Muscle of leg (tissue), 11 donors: ENCODE measurements around the gene HSF4. TPM values are rescaled to one million over a fixed set of nuclear protein-coding genes. Genes with fewer than 3 reads are reported as not detected.

Source experiments
- DNase-seq: peaks from one replicate; pipeline ENCODE4 v3.0.0; 2013
- H3K27ac ChIP-seq: one replicate; pipeline ENCODE4 v1.5.1; 2013; ENCODE audit warnings: mild to moderate bottlenecking, low read length, control low read depth
- H3K27me3 ChIP-seq: one replicate; pipeline ENCODE4 v1.6.1; 2013; ENCODE audit warnings: low read length; ENCODE audit not compliant: control insufficient read depth, insufficient read depth
- H3K36me3 ChIP-seq: one replicate; pipeline ENCODE4 v1.6.1; 2013; ENCODE audit warnings: low read length; ENCODE audit not compliant: control insufficient read depth, insufficient read depth
- H3K4me1 ChIP-seq: one replicate; pipeline ENCODE4 v1.6.1; 2013; ENCODE audit warnings: low read length; ENCODE audit not compliant: control insufficient read depth, insufficient read depth
- H3K4me3 ChIP-seq: one replicate; pipeline ENCODE4 v1.5.1; 2013; ENCODE audit warnings: low read length, control low read depth
- H3K9me3 ChIP-seq: replicated peaks from 2 replicates; pipeline ENCODE4 v1.6.1; 2013; ENCODE audit warnings: low read depth, low read length; ENCODE audit not compliant: control insufficient read depth
- WGBS: methylation state at CpG from one replicate; pipeline ENCODE4 v1.1.5; 2013; ENCODE audit warnings: missing lambda C conversion rate; ENCODE audit not compliant: insufficient coverage; 5-methylcytosine and 5-hydroxymethylcytosine counted together
- polyA plus RNA-seq, 8 donors: library from polyadenylated mRNA; unstranded; fragments of 120-200 nt; gene quantifications; one replicate each; pipeline versions ENCODE4 v1.2.1 to v1.2.3, GENCODE V29; 2013; ENCODE audit warnings: inconsistent platforms in 1 of 8, low replicate concordance in 1 of 8; ENCODE audit not compliant: insufficient read length in 8 of 8, insufficient read depth in 1 of 8
- total RNA-seq: library from RNA; stranded (reverse); fragments of 120-200 nt; gene quantifications from one replicate; pipeline ENCODE4 v1.2.4, GENCODE V29; 2013

Gene HSF4
- total and polyA plus RNA-seq, 9 donors, result 2.1 to 4.7 (median 3.5) TPM

- H3K27ac ChIP-seq, result peak within 1 kb of the TSS; percentile 38
- DNase-seq, result peak; percentile 97
- H3K36me3 ChIP-seq, result peaks cover 39% of the 10 kb centered on the region
- H3K4me1 ChIP-seq, result peaks cover 61% of the 10 kb centered on the region
- WGBS, result under 1% methylated on average over 54 of the region's 54 CpGs
- H3K27me3 ChIP-seq, result no peaks in the 10 kb centered on the region
- H3K4me3 ChIP-seq, result peak within 1 kb of the TSS; percentile 95
- H3K9me3 ChIP-seq, result no peaks in the 10 kb centered on the region
These were observed 27.6 kb downstream of the HSF4 start, which contains the start of gene E2F4 for GRCh38 chr16:67191995-67192681. Gene E2F4 (plus strand): TSS chr16:67192155. CDS start chr16:67192228, 73 bp downstream.

GRCh38 chr16:67192781-67193361 lies 28.3 kb downstream of the HSF4 start:
- DNase-seq, result no peak
- Histone ChIP-seq H3K4me1 (peaks cover 56% of the 10 kb centered on the region), H3K4me3 (peak overlapping the region; percentile 95), H3K27me3 (no peaks in the 10 kb centered on the region), H3K27ac (no peak overlapping the region), H3K9me3 (no peaks in the 10 kb centered on the region), H3K36me3 (peaks cover 46% of the 10 kb centered on the region)
- WGBS, result 31% methylated on average over 13 of the region's 17 CpGs

- H3K36me3 ChIP-seq, result peaks cover 53% of the 10 kb centered on the region
- H3K4me1 ChIP-seq, result peaks cover 56% of the 10 kb centered on the region
- DNase-seq, result no peak
- H3K27me3 ChIP-seq, result no peaks in the 10 kb centered on the region
- no peak overlapping the region for H3K4me3 ChIP-seq
- no peak overlapping the region for H3K27ac ChIP-seq
- H3K9me3 ChIP-seq, result no peaks in the 10 kb centered on the region
These were observed 29.0 kb downstream of the HSF4 start for GRCh38 chr16:67193536-67193935.

GRCh38 chr16:67194260-67194659 lies 29.7 kb downstream of the HSF4 start:
- 75% methylated on average over 1 of the region's 6 CpGs for WGBS
- Histone ChIP-seq H3K36me3 (peaks cover 53% of the 10 kb centered on the region), H3K4me1 (peaks cover 54% of the 10 kb centered on the region), H3K27ac (no peak overlapping the region), H3K27me3 (no peaks in the 10 kb centered on the region), H3K4me3 (no peak overlapping the region), H3K9me3 (no peaks in the 10 kb centered on the region)
- no peak for DNase-seq

GRCh38 chr16:67195676-67196075 lies 31.1 kb downstream of the HSF4 start:
- no peaks in the 10 kb centered on the region for H3K27me3 ChIP-seq
- no peaks in the 10 kb centered on the region for H3K9me3 ChIP-seq
- 86% methylated on average over 3 of the region's 5 CpGs for WGBS
- H3K27ac ChIP-seq, result no peak overlapping the region
- DNase-seq, result no peak
- H3K4me3 ChIP-seq, result no peak overlapping the region
- H3K36me3 ChIP-seq, result peaks cover 57% of the 10 kb centered on the region
- peaks cover 42% of the 10 kb centered on the region for H3K4me1 ChIP-seq

GRCh38 chr16:67196881-67197280 lies 32.3 kb downstream of the HSF4 start:
- Histone ChIP-seq H3K27ac (no peak overlapping the region), H3K36me3 (peaks cover 66% of the 10 kb centered on the region), H3K9me3 (no peaks in the 10 kb centered on the region), H3K27me3 (no peaks in the 10 kb centered on the region), H3K4me1 (peaks cover 31% of the 10 kb centered on the region), H3K4me3 (no peak overlapping the region)
- no CpG with 5 or more reads among the region's 1 CpG for WGBS
- no peak for DNase-seq

GRCh38 chr16:67197704-67198103 lies 33.2 kb downstream of the HSF4 start:
- peaks cover 74% of the 10 kb centered on the region for H3K36me3 ChIP-seq
- no peaks in the 10 kb centered on the region for H3K27me3 ChIP-seq
- H3K9me3 ChIP-seq, result no peaks in the 10 kb centered on the region
- H3K27ac ChIP-seq, result no peak overlapping the region
- WGBS, result 67% methylated on average over 5 of the region's 6 CpGs
- peaks cover 29% of the 10 kb centered on the region for H3K4me1 ChIP-seq
- no peak for DNase-seq
- H3K4me3 ChIP-seq, result no peak overlapping the region

- 48% methylated on average over 6 of the region's 12 CpGs for WGBS
- DNase-seq, result no peak
- Histone ChIP-seq H3K4me3 (no peak overlapping the region), H3K9me3 (no peaks in the 10 kb centered on the region), H3K27me3 (no peaks in the 10 kb centered on the region), H3K36me3 (peaks cover 79% of the 10 kb centered on the region), H3K27ac (no peak overlapping the region), H3K4me1 (peaks cover 24% of the 10 kb centered on the region)
These were observed 33.7 kb downstream of the HSF4 start for GRCh38 chr16:67198238-67198734.

GRCh38 chr16:67199011-67199807 lies 34.7 kb downstream of the HSF4 start, which contains the start of gene ELMO3:
Gene ELMO3 (plus strand): TSS chr16:67199131. CDS start chr16:67199327, 196 bp downstream.
- no peak for DNase-seq
- no peak within 1 kb of the TSS for H3K4me3 ChIP-seq
- H3K36me3 ChIP-seq, result peaks cover 77% of the 10 kb centered on the region
- H3K27me3 ChIP-seq, result no peaks in the 10 kb centered on the region
- H3K4me1 ChIP-seq, result peaks cover 15% of the 10 kb centered on the region
- H3K9me3 ChIP-seq, result no peaks in the 10 kb centered on the region
- no peak within 1 kb of the TSS for H3K27ac ChIP-seq
- WGBS, result 26% methylated on average over 41 of the region's 61 CpGs

- H3K4me1 ChIP-seq, result peaks cover 15% of the 10 kb centered on the region
- H3K4me3 ChIP-seq, result no peak overlapping the region
- peaks cover 72% of the 10 kb centered on the region for H3K36me3 ChIP-seq
- no peak for DNase-seq
- H3K27me3 ChIP-seq, result no peaks in the 10 kb centered on the region
- H3K9me3 ChIP-seq, result no peaks in the 10 kb centered on the region
- no peak overlapping the region for H3K27ac ChIP-seq
- 33% methylated on average over 16 of the region's 22 CpGs for WGBS
These were observed 35.3 kb downstream of the HSF4 start for GRCh38 chr16:67199808-67200198.
